ENCODE results near the gene PHETA2.
"Not testable (repeated sequence)": the region's sequence is repeated elsewhere in the genome, so short reads cannot be mapped to it uniquely, and the experiment has no call there.

PHETA2 gene

DNA sequence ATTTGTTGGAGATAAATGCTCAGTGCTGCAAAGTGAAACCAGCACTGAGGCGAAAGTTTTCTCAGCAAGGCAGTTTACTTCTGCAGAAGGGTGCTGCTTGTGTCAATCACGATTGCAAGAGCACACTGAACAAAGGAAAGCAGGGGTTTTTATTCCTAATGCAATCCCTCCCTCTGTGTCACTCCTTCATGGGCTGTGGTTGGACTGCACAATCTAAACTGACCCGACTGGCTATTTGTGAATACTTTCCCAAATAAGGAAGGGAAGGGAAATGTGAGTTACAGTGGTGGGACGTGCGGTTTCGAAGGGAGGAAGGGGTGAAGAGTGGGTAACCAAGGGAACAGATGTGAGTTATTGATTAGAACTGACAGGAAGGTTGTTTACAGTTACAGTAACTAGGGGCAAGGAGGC, 41.4 kb downstream of the PHETA2 start:
- H3K9me3 Mint-ChIP-seq = peaks cover 11 to 19% of the 10 kb centered on the region in 2 donors
- H3K4me3 Mint-ChIP-seq, H3K27me3 Mint-ChIP-seq, ATAC-seq, H3K27ac Mint-ChIP-seq, DNase-seq: not testable (repeated sequence)
- H3K4me1 Mint-ChIP-seq = peaks cover 18% of the 10 kb centered on the region

- DNase-seq (no peak), ATAC-seq (no peak)
- H3K27ac Mint-ChIP-seq = no peak overlapping the region
- H3K4me3 Mint-ChIP-seq = no peak overlapping the region
- no peaks in the 10 kb centered on the region for H3K27me3 Mint-ChIP-seq
- H3K9me3 Mint-ChIP-seq = peaks cover 11 to 19% of the 10 kb centered on the region in 2 donors
- H3K4me1 Mint-ChIP-seq = peaks cover 34% of the 10 kb centered on the region
These were observed 42.9 kb downstream of the PHETA2 start for GRCh38 chr22:42116848-42117424.

DNA sequence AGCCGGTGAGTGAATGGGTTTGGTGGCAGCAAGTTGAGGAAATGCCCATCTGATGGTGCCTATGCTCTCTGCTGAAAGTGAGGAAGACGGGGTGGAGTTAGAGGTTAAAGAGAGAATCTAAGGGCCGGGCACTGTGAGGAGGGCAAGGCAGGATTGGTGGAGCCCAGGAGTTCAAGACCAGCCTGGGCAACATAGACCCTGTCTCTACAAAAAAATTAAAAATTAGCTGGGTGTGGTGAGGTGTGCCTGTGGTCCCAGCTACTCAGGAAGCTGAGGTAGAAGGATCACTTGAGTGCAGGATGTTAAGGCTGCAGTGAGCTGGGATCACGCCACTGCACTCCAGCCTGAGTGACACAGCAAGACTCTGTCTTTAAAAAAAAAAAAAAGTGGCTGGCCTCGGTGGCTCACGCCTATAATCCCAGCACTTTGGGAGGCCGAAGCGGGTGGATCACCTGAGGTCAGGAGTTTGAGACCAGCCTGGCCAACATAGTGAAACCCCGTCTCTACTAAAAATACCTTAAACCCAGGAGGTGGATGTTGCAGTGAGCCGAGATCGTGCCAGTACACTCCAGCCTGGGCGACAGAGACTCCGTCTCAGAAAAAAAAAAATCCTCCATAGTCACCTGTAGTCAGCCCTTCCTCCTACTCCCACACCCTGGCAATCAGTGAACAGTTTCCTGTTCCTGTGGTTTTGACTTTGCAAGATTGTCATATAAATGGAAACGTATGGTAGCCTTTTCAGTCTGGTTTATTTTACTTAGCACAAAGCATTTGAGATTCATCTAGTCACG, 46.4 kb downstream of the PHETA2 start:
- not testable (repeated sequence) for H3K9me3 Mint-ChIP-seq, H3K27me3 Mint-ChIP-seq
- H3K27ac Mint-ChIP-seq = peak overlapping the region; percentile 29 to 85
- H3K4me1 Mint-ChIP-seq = peaks cover 38% of the 10 kb centered on the region
- DNase-seq (peak; percentile 19 to 33), ATAC-seq (peak; percentile 83)
- H3K4me3 Mint-ChIP-seq = peak overlapping the region; percentile 73 to 78

GRCh38 chr22:42123529-42123928, 49.5 kb downstream of the PHETA2 start:
- peaks cover 44% of the 10 kb centered on the region for H3K4me1 Mint-ChIP-seq
- H3K4me3 Mint-ChIP-seq, DNase-seq, H3K9me3 Mint-ChIP-seq, H3K27ac Mint-ChIP-seq, H3K27me3 Mint-ChIP-seq: not testable (repeated sequence)
- peak; percentile 39 for ATAC-seq

- Mint-ChIP-seq H3K27ac (peak overlapping the region in 1 of 2 donors; percentile 67), H3K9me3 (no peaks in the 10 kb centered on the region), H3K27me3 (no peaks in the 10 kb centered on the region), H3K4me3 (no peak overlapping the region), H3K4me1 (peaks cover 14% of the 10 kb centered on the region)
- DNase-seq (no peak), ATAC-seq (no peak)
These were observed 53.6 kb downstream of the PHETA2 start for GRCh38 chr22:42127606-42128005.

DNA sequence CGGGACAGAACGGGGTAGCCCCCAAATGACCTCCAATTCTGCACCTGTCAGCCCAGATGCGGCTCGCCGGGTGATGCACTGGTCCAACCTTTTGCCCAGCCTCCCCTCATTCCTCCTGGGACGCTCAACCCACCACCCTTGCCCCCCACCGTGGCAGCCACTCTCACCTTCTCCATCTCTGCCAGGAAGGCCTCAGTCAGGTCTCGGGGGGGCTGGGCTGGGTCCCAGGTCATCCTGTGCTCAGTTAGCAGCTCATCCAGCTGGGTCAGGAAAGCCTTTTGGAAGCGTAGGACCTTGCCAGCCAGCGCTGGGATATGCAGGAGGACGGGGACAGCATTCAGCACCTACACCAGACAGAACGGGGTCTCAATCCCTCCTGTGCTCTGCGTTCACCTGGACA, 54.0 kb downstream of the PHETA2 start:
- H3K9me3 Mint-ChIP-seq, H3K27ac Mint-ChIP-seq, ATAC-seq, H3K4me3 Mint-ChIP-seq, H3K27me3 Mint-ChIP-seq, DNase-seq: not testable (repeated sequence)
- peaks cover 14% of the 10 kb centered on the region for H3K4me1 Mint-ChIP-seq

Measured in stimulated activated naive CD8-positive, alpha-beta T cell treated with anti-CD3 and anti-CD28 coated beads, Interleukin-15, amount 100 ng/mL, for 72 hours (primary cell).